ENCODE measurements around the gene MXRA8.

MXRA8 gene

GRCh38 chr1:1371364-1371745, 13.0 kb upstream of the MXRA8 start:
- DNase-seq = peak in 3 of 10 donors; percentile 42 to 71 (median 48)
- intact Hi-C loops (cut with DNase I) = loop anchor here (10.0 kb wide), 1 partner anchor 247 kb away; no protein-coding TSS in a partner anchor

- intact Hi-C loops (cut with DNase I) = loop anchor here (10.0 kb wide), 1 partner anchor 246 kb away; no protein-coding TSS in a partner anchor
- peak in 2 of 10 donors; percentile 59 to 79 for DNase-seq
Observed at GRCh38 chr1:1370771-1371300, 12.5 kb upstream of the MXRA8 start.

- DNase-seq = peak in 2 of 10 donors; percentile 19 to 28
- intact Hi-C loops (cut with DNase I) = loop anchor here (10.0 kb wide), 1 partner anchor 245 kb away; no protein-coding TSS in a partner anchor
Observed at GRCh38 chr1:1370094-1370493, 11.7 kb upstream of the MXRA8 start.

GRCh38 chr1:1367315-1367714, 9.0 kb upstream of the MXRA8 start:
- no peak for DNase-seq
- intact Hi-C loops (cut with DNase I) = no loop called here

GRCh38 chr1:1366699-1367066, 8.3 kb upstream of the MXRA8 start:
- DNase-seq = no peak
- intact Hi-C loops (cut with DNase I) = no loop called here

GRCh38 chr1:1365875-1366698, 7.7 kb upstream of the MXRA8 start:
- intact Hi-C loops (cut with DNase I) = no loop called here
- DNase-seq = no peak

- intact Hi-C loops (cut with DNase I) = no loop called here
- peak in 1 of 10 donors; percentile 74 for DNase-seq
Observed at GRCh38 chr1:1364266-1364665, 5.9 kb upstream of the MXRA8 start.

GRCh38 chr1:1361982-1362423, 3.6 kb upstream of the MXRA8 start:
- intact Hi-C loops (cut with DNase I) = no loop called here
- DNase-seq = peak in 1 of 10 donors; percentile 75

- intact Hi-C loops (cut with DNase I) = no loop called here
- no peak for DNase-seq
Observed at GRCh38 chr1:1361233-1361981, 3.1 kb upstream of the MXRA8 start.

GRCh38 chr1:1360506-1361169, 2.3 kb upstream of the MXRA8 start:
- DNase-seq = peak in 1 of 10 donors; percentile 86
- intact Hi-C loops (cut with DNase I) = no loop called here

- intact Hi-C loops (cut with DNase I) = no loop called here
- peak in 1 of 10 donors; percentile 80 for DNase-seq
Observed at GRCh38 chr1:1359664-1360468, 1.5 kb upstream of the MXRA8 start.

GRCh38 chr1:1359308-1359663, 931 bp upstream of the MXRA8 start:
- intact Hi-C loops (cut with DNase I) = no loop called here

GRCh38 chr1:1357871-1358432, 403 bp downstream of the MXRA8 start:
- intact Hi-C loops (cut with DNase I) = no loop called here
- peak in 1 of 10 donors; percentile 46 for DNase-seq

More at GRCh38 chr1:1359308-1359663, 931 bp upstream of the MXRA8 start:
- DNase-seq = no peak

- intact Hi-C loops (cut with DNase I) = no loop called here
- DNase-seq = no peak
Observed at GRCh38 chr1:1356796-1357401, 1.5 kb downstream of the MXRA8 start.

- intact Hi-C loops (cut with DNase I) = no loop called here
- no peak for DNase-seq
Observed at GRCh38 chr1:1356166-1356795, 2.1 kb downstream of the MXRA8 start.

- intact Hi-C loops (cut with DNase I) = no loop called here
- peak in 1 of 10 donors; percentile 74 for DNase-seq
Observed at GRCh38 chr1:1355416-1355815, 2.9 kb downstream of the MXRA8 start.

- no peak for DNase-seq
- intact Hi-C loops (cut with DNase I) = no loop called here
Observed at GRCh38 chr1:1354271-1355247, 3.8 kb downstream of the MXRA8 start.

Data from posterior cingulate gyrus (tissue), 11 donors.